Karpas-422 (cell line): ENCODE data around the gene WDR53. TPM values are rescaled to one million over a fixed set of nuclear protein-coding genes. Genes with fewer than 3 reads are reported as not detected.
"Not testable (repeated sequence)": the region's sequence is repeated elsewhere in the genome, so short reads cannot be mapped to it uniquely, and the experiment has no call there.

Experiments used
- DNase-seq: peaks from one replicate; pipeline ENCODE4 v3.0.0-alpha.2; 2015
- H2AFZ ChIP-seq: fragments of 200-600 bp; sonication (generic); 2 replicates; pipeline ENCODE4 v1.6.1; 2014; ENCODE audit warnings: antibody characterized with exemption, low read length, mixed read lengths
- H3K27ac ChIP-seq: fragments of 200-600 bp; sonication (generic); 2 replicates; pipeline ENCODE4 v1.5.1; 2014; ENCODE audit warnings: mild to moderate bottlenecking, low read length, moderate library complexity
- H3K27me3 ChIP-seq: fragments of 200-600 bp; sonication (generic); 2 replicates; pipeline ENCODE4 v1.6.1; 2014; ENCODE audit warnings: low read length, mixed read lengths
- H3K36me3 ChIP-seq: fragments of 200-600 bp; sonication (generic); 2 replicates; pipeline ENCODE4 v1.6.1; 2014; ENCODE audit warnings: low read length, mixed read lengths; ENCODE audit not compliant: insufficient read depth
- H3K4me1 ChIP-seq: fragments of 200-600 bp; sonication (generic); 2 replicates; pipeline ENCODE4 v1.6.1; 2014; ENCODE audit warnings: mild to moderate bottlenecking, low read length, mixed read lengths
- H3K4me2 ChIP-seq: fragments of 200-600 bp; sonication (generic); 2 replicates; pipeline ENCODE4 v1.6.1; 2014; ENCODE audit warnings: low read length, low read depth, mild to moderate bottlenecking; ENCODE audit not compliant: poor library complexity, severe bottlenecking
- H3K4me3 ChIP-seq: fragments of 200-600 bp; sonication (generic); 2 replicates; pipeline ENCODE4 v1.5.1; 2014; ENCODE audit warnings: mild to moderate bottlenecking, antibody characterized with exemption, low read length, mixed read lengths
- H3K79me2 ChIP-seq: fragments of 200-600 bp; sonication (generic); 2 replicates; pipeline ENCODE4 v1.6.1; 2014; ENCODE audit warnings: mild to moderate bottlenecking, low read length, mixed read lengths
- H3K9ac ChIP-seq: fragments of 200-600 bp; sonication (generic); 2 replicates; pipeline ENCODE4 v1.6.0; 2014; ENCODE audit warnings: low read length
- H3K9me2 ChIP-seq: fragments of 200-600 bp; sonication (generic), shearing (Covaris generic); replicated peaks from 2 replicates; pipeline ENCODE4 v1.6.0; 2014; ENCODE audit warnings: mild to moderate bottlenecking, low read length, moderate library complexity; ENCODE audit not compliant: insufficient read depth
- H3K9me3 ChIP-seq: fragments of 300-700, 200-600 bp; sonication (generic); 2 replicates; pipeline ENCODE4 v1.6.1; 2014; ENCODE audit warnings: low read length, mixed read lengths
- H4K20me1 ChIP-seq: fragments of 200-600 bp; sonication (generic); 2 replicates; pipeline ENCODE4 v1.6.1; 2014; ENCODE audit warnings: mild to moderate bottlenecking, antibody characterized with exemption, low read length, low read depth; ENCODE audit not compliant: insufficient read depth
- small RNA-seq: library from RNA; depleted of rRNA; stranded (forward); fragments of <200 nt; gene quantifications from one replicate; pipeline ENCODE3, GENCODE V24; 2014
- total RNA-seq: library from RNA; depleted of rRNA; stranded (reverse); fragments of >200 nt; shearing (Covaris generic); gene quantifications from 2 replicates; pipeline ENCODE4 v1.2.3, GENCODE V29; 2014; ENCODE audit warnings: low replicate concordance; rRNA removed

Gene WDR53
- total RNA-seq, 1 experiment from 2014 or later: 7.0 TPM

- Histone ChIP-seq H3K36me3 (no peaks in the 10 kb centered on the region), H3K4me3 (no peak overlapping the region), H3K4me2 (no peak overlapping the region), H4K20me1 (no peaks in the 10 kb centered on the region), H3K79me2 (no peaks in the 10 kb centered on the region), H3K27ac (no peak overlapping the region), H3K4me1 (peaks cover 29% of the 10 kb centered on the region), H3K9me3 (no peaks in the 10 kb centered on the region), H3K27me3 (no peaks in the 10 kb centered on the region), H3K9ac (no peak overlapping the region), H3K9me2 (no peaks in the 10 kb centered on the region), H2AFZ (no peak overlapping the region)
- DNase-seq: no peak
Measured at GRCh38 chr3:196513697-196514349, 54.5 kb downstream of the WDR53 start.

GRCh38 chr3:196511646-196512425, 56.5 kb downstream of the WDR53 start:
- H3K27ac ChIP-seq, H3K4me3 ChIP-seq, H2AFZ ChIP-seq, H4K20me1 ChIP-seq, H3K4me2 ChIP-seq, H3K9me3 ChIP-seq, H3K27me3 ChIP-seq, H3K4me1 ChIP-seq, H3K9me2 ChIP-seq, DNase-seq, H3K9ac ChIP-seq, H3K36me3 ChIP-seq, H3K79me2 ChIP-seq: not testable (repeated sequence)

- H3K27ac ChIP-seq, DNase-seq, H3K9me3 ChIP-seq, H3K27me3 ChIP-seq, H3K4me2 ChIP-seq, H3K9ac ChIP-seq, H3K79me2 ChIP-seq, H3K9me2 ChIP-seq, H3K4me3 ChIP-seq, H3K4me1 ChIP-seq, H3K36me3 ChIP-seq, H2AFZ ChIP-seq, H4K20me1 ChIP-seq: not testable (repeated sequence)
Measured at GRCh38 chr3:196511108-196511507, 57.2 kb downstream of the WDR53 start.

- H3K4me3 ChIP-seq: no peak overlapping the region
- peaks cover 16% of the 10 kb centered on the region for H3K79me2 ChIP-seq
- no peak overlapping the region for H3K27ac ChIP-seq
- H3K4me1 ChIP-seq: peaks cover 7% of the 10 kb centered on the region
- no peak for DNase-seq
- H3K4me2 ChIP-seq: no peak overlapping the region
- no peak overlapping the region for H3K9ac ChIP-seq
- H3K27me3 ChIP-seq: no peaks in the 10 kb centered on the region; the same call in 1 of the 2 replicates
- no peak overlapping the region for H2AFZ ChIP-seq
- peaks cover 1% of the 10 kb centered on the region; the same call in 1 of the 2 replicates for H4K20me1 ChIP-seq
- no peaks in the 10 kb centered on the region for H3K9me2 ChIP-seq
- no peaks in the 10 kb centered on the region; the same call in 1 of the 2 replicates for H3K36me3 ChIP-seq
- H3K9me3 ChIP-seq: peaks cover 4% of the 10 kb centered on the region; the same call in 1 of the 2 replicates
Measured at GRCh38 chr3:196506687-196507086, 61.7 kb downstream of the WDR53 start.

- Histone ChIP-seq H4K20me1 (peaks cover 11% of the 10 kb centered on the region), H2AFZ (no peak overlapping the region), H3K4me3 (no peak overlapping the region), H3K36me3 (peaks cover 10% of the 10 kb centered on the region), H3K4me1 (peaks cover 16% of the 10 kb centered on the region), H3K79me2 (peaks cover 37% of the 10 kb centered on the region), H3K9ac (peak overlapping the region; percentile 64), H3K9me2 (no peaks in the 10 kb centered on the region), H3K27me3 (no peaks in the 10 kb centered on the region; the same call in 1 of the 2 replicates), H3K27ac (no peak overlapping the region), H3K4me2 (peak overlapping the region; percentile 68), H3K9me3 (peaks cover 4% of the 10 kb centered on the region; the same call in 1 of the 2 replicates)
- DNase-seq: no peak
Measured at GRCh38 chr3:196504556-196504955, 63.8 kb downstream of the WDR53 start.

Small RNAs within 50 kb of the gene (small RNA-seq; reads per million reads assigned to genes)
- 0.40 reads per million, percentile 3 among the genes with 10 or more reads in this experiment for gene RPS29P3

Other genes with a start within 250 kb of the WDR53 start
- not detected in 2 replicates for gene TM4SF19, start 230.2 kb downstream of the WDR53 start, total RNA-seq
- gene UBXN7, start 136.1 kb downstream of the WDR53 start, total RNA-seq: 25.5 and 33.0 TPM in 2 replicates
- 35.4 and 42.8 TPM in 2 replicates for gene RNF168, start 64.8 kb downstream of the WDR53 start, total RNA-seq
- not detected in 2 replicates for gene SMCO1, start 53.2 kb downstream of the WDR53 start, total RNA-seq
- 14.4 and 15.2 TPM in 2 replicates for gene FBXO45, start 106 bp upstream of the WDR53 start, total RNA-seq
- gene NRROS, start 71.1 kb upstream of the WDR53 start, total RNA-seq: 0.52 and 1.0 TPM in 2 replicates
- 2.6 and 4.0 TPM in 2 replicates for gene CEP19, start 143.7 kb upstream of the WDR53 start, total RNA-seq
- gene PIGX, start 143.8 kb upstream of the WDR53 start, total RNA-seq: 51.3 and 55.6 TPM in 2 replicates
- gene PAK2, start 171.3 kb upstream of the WDR53 start, total RNA-seq: 87.0 and 102 TPM in 2 replicates